ENCODE measurements around the gene MNAT1. TPM values are rescaled to one million over a fixed set of nuclear protein-coding genes. Genes with fewer than 3 reads are reported as not detected.

MNAT1 gene
- total RNA-seq: 41.7 and 47.3 TPM in 2 replicates

DNA sequence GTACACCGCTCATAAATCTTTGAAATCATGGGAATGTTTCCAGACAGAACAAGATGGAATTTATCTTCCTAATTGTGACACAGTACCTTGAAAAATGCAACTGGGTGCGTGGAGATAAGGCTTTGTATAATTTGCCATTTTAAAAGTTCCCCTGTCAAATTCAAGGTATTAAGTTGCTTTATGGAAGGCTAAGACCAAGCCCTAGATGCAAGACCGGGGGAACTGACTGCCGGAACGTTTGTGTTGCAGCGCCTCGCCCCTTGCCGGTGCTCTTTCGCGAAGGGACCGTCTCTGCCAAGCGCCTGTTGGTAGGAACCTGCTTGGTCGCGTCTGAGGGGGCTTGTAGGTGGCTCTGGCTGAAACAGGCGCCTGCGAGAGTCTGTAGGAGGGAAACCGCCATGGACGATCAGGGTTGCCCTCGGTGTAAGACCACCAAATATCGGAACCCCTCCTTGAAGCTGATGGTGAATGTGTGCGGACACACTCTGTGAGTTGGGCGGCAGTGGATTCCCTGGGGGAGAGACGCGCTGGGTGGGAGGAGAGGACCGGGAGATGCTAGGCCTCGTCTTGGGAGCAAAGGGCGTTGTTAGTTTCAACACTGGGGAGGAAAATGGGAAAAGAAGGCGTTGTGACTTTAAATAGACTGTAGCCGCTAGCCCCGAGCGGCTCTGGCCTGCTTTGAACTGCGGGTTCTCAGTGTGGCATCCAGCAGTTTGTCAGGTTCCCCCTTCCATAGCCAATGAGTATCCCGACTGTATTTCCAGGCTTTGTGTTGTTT, at the start of gene MNAT1:
MNAT1 (plus strand) TSS at position 297 of the 778 bp plus-strand sequence; CDS start at position 399, 102 bp downstream.

GRCh38 chr14:60723907-60724618, 10.5 kb upstream of the MNAT1 start, which contains the start of gene SIX4:
TSS of gene SIX4 (minus strand) at chr14:60724351. CDS start at chr14:60724074, 277 bp downstream.

GRCh38 chr14:60980811-60981632, 246.5 kb downstream of the MNAT1 start, which contains the start of the genes SLC38A6 and TRMT5:
TSS of gene SLC38A6 (plus strand) at chr14:60981245. CDS start at chr14:60981278, 33 bp downstream.
TSS of gene TRMT5 (minus strand) at chr14:60981079. CDS start at chr14:60980973, 106 bp downstream.

Other genes starting within 250 kb of the MNAT1 start
- not detected in 2 replicates for gene C14orf39, start 248.7 kb upstream of the MNAT1 start, total RNA-seq
- not detected in 2 replicates for gene SIX6, start 225.6 kb upstream of the MNAT1 start, total RNA-seq
- gene SIX1, start 85.3 kb upstream of the MNAT1 start, total RNA-seq: 4.6 and 5.4 TPM in 2 replicates
- gene SIX4, start 10.4 kb upstream of the MNAT1 start, total RNA-seq: 10.9 and 14.8 TPM in 2 replicates
- gene TRMT5, start 246.3 kb downstream of the MNAT1 start, total RNA-seq: 11.5 and 17.4 TPM in 2 replicates
- gene SLC38A6, start 246.5 kb downstream of the MNAT1 start, total RNA-seq: 38.7 and 41.7 TPM in 2 replicates

All from smooth muscle cell of the pulmonary artery (primary cell).